Measurements from ENCODE around the gene SLC22A23. TPM values are rescaled to one million over a fixed set of nuclear protein-coding genes. Genes with fewer than 3 reads are reported as not detected.

Gene SLC22A23
- total and polyA plus RNA-seq, 2 of the 4 experiments (the other 2 are of a cell fraction), result 0.72 to 1.6 TPM

- intact Hi-C loops (cut with micrococcal nuclease), result loop anchor here (2.0 to 5.0 kb wide), 3 partner anchors 101 to 191 kb away; partner anchors contain the start of genes RIPK1 and TUBB2A
Measured at GRCh38 chr6:3258201-3258600, 198.6 kb downstream of the SLC22A23 start.

More at GRCh38 chr6:3258201-3258600, 198.6 kb downstream of the SLC22A23 start:
- peak overlapping the region; percentile 91; the same call in 1 of the 2 replicates for H3K4me2 ChIP-seq (ENCODE audit: low read depth, low read length)
- H2BK120ac ChIP-seq (ENCODE audit: low read depth, low read length), result no peak overlapping the region
- ChIA-PET CTCF (no interaction called here), POLR2A (ENCODE audit: unreplicated experiment) (no interaction called here)
- in situ Hi-C loops (cut with MboI; ENCODE audit: low sequenced_read_pairs) (loop anchor here (10.0 kb wide), 1 partner anchor 263 kb away; the partner anchor contains the start of gene NQO2), dilution Hi-C loops (cut with HindIII; ENCODE audit: low sequenced_read_pairs, unreplicated experiment) (no loop called here)
- no peak overlapping the region; the same call in 1 of the 2 replicates for H2AK5ac ChIP-seq (ENCODE audit: low read depth, low read length)
- H3K9me1 ChIP-seq (ENCODE audit: insufficient read depth, low read length), result no peaks in the 10 kb centered on the region; the same call in 1 of the 2 replicates
- peaks cover 3% of the 10 kb centered on the region; the same call in 1 of the 2 replicates for H3K4me1 ChIP-seq (ENCODE audit: control insufficient read depth, insufficient read depth, low read length)
- no peak overlapping the region for H4K91ac ChIP-seq (ENCODE audit: insufficient read depth, low read depth, low read length)
- peaks cover 1% of the 10 kb centered on the region; the same call in 1 of the 2 replicates for H3K27me3 ChIP-seq (ENCODE audit: control insufficient read depth, insufficient read depth, low read length)
- H3K56ac ChIP-seq (ENCODE audit: extremely low read depth, insufficient read depth, low read length), result no peak overlapping the region
- WGBS, 2 experiments (ENCODE audit: extremely low coverage in 2 of 2, insufficient read length in 1 of 2), result 100% methylated on average over 1 of the region's 12 CpGs; no CpG with 5 or more reads in 1 of the 2 experiments
- H4K5ac ChIP-seq (ENCODE audit: low read depth, low read length), result no peak overlapping the region; the same call in 1 of the 2 replicates
- no TSS peak for BruUV-seq (replicated peaks)
- peak overlapping the region; percentile 46 for H3K4me3 ChIP-seq (ENCODE audit: insufficient read depth, low read depth, low read length)
- H3K27ac ChIP-seq (ENCODE audit: insufficient read depth, low read length), result no peak overlapping the region
- no peak overlapping the region for H3K9ac ChIP-seq (ENCODE audit: low read depth, low read length)
- H3K14ac ChIP-seq (replicated peaks; ENCODE audit: low read depth, low read length), result no peak overlapping the region
- peaks cover 21% of the 10 kb centered on the region for H4K20me1 ChIP-seq (ENCODE audit: insufficient read depth, low read length)
- peak overlapping the region in 1 of 2 experiments; percentile 1; a peak in 2 of 4 replicates for H4K8ac ChIP-seq (ENCODE audit: low read depth in 2 of 2, low read length in 2 of 2)
- no peak overlapping the region for H2BK5ac ChIP-seq (ENCODE audit: low read depth, low read length, poor library complexity, severe bottlenecking)
- H3K36me3 ChIP-seq (ENCODE audit: control insufficient read depth, insufficient read depth, low read length), result no peaks in the 10 kb centered on the region
- peak overlapping the region; percentile 48 for H2AK9ac ChIP-seq (replicated peaks; ENCODE audit: low read depth, low read length, poor library complexity)
- H3K79me1 ChIP-seq (ENCODE audit: low read depth in 1 of 2, low read length in 2 of 2), result peaks cover 19 to 36% of the 10 kb centered on the region in 2 experiments; a peak in 3 of 4 replicates
- H2BK15ac ChIP-seq (ENCODE audit: low read depth, low read length), result no peak overlapping the region
- no peak overlapping the region for H3K4ac ChIP-seq (ENCODE audit: low read depth, low read length)
- no peak overlapping the region for H2BK20ac ChIP-seq (ENCODE audit: low read depth, low read length)
- H2AFZ ChIP-seq (replicated peaks; ENCODE audit: low read length, poor library complexity), result peak overlapping the region; percentile 93
- H3K23ac ChIP-seq (ENCODE audit: low read depth, low read length), result no peak overlapping the region
- no peak for DNase-seq
- H3K9me3 ChIP-seq (ENCODE audit: control insufficient read depth, insufficient read depth, low read length), result no peaks in the 10 kb centered on the region
- no peak for TF ChIP-seq SMC3 (IDR thresholded peaks at IDR 0.05; ENCODE audit: low read depth, low read length)
- TF ChIP-seq MAFK (IDR thresholded peaks at IDR 0.05; ENCODE audit: low read depth, low read length), result no peak
- no peak for TF ChIP-seq FOS (IDR thresholded peaks at IDR 0.05; ENCODE audit: low read depth, low read length)
- TF ChIP-seq BHLHE40 (IDR thresholded peaks at IDR 0.05; ENCODE audit: low read depth, low read length), result no peak
- TF ChIP-seq USF2 (IDR thresholded peaks at IDR 0.05; ENCODE audit: low read depth, low read length), result no peak
- no peak for TF ChIP-seq MXI1 (IDR thresholded peaks at IDR 0.05; ENCODE audit: borderline replicate concordance, low read depth, low read length)
- TF ChIP-seq CEBPB (IDR thresholded peaks at IDR 0.05; ENCODE audit: low read depth, low read length), result no peak
- no peak for TF ChIP-seq NFE2L2 (IDR thresholded peaks at IDR 0.05; ENCODE audit: low read depth, low read length)
- TF ChIP-seq POLR2A (IDR thresholded peaks at IDR 0.05; ENCODE audit: low read depth, low read length), result no peak
- TF ChIP-seq CTCF (conservative IDR thresholded peaks at IDR 0.05; ENCODE audit: low read depth, low read length), result no peak
- no peak for TF ChIP-seq MAZ (IDR thresholded peaks at IDR 0.05; ENCODE audit: borderline replicate concordance, low read depth, low read length)
- TF ChIP-seq RAD21 (IDR thresholded peaks at IDR 0.05; ENCODE audit: low read length), result no peak
- no peak for TF ChIP-seq RCOR1 (IDR thresholded peaks at IDR 0.05; ENCODE audit: insufficient replicate concordance, low read length)
- no peak for TF ChIP-seq CHD1 (IDR thresholded peaks at IDR 0.05; ENCODE audit: low read depth, low read length)
- TF ChIP-seq RFX5 (IDR thresholded peaks at IDR 0.05; ENCODE audit: low read depth, low read length), result no peak
- ATAC-seq (ENCODE audit: low read depth), result no peak
- H3K18ac ChIP-seq (ENCODE audit: low read depth, low read length), result no peak overlapping the region
